ENCODE measurements around the gene SYNE2.

- TF ChIP-seq, protein P1, sequence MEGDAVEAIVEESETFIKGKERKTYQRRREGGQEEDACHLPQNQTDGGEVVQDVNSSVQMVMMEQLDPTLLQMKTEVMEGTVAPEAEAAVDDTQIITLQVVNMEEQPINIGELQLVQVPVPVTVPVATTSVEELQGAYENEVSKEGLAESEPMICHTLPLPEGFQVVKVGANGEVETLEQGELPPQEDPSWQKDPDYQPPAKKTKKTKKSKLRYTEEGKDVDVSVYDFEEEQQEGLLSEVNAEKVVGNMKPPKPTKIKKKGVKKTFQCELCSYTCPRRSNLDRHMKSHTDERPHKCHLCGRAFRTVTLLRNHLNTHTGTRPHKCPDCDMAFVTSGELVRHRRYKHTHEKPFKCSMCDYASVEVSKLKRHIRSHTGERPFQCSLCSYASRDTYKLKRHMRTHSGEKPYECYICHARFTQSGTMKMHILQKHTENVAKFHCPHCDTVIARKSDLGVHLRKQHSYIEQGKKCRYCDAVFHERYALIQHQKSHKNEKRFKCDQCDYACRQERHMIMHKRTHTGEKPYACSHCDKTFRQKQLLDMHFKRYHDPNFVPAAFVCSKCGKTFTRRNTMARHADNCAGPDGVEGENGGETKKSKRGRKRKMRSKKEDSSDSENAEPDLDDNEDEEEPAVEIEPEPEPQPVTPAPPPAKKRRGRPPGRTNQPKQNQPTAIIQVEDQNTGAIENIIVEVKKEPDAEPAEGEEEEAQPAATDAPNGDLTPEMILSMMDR (IDR thresholded peaks at IDR 0.05), result peak; percentile 37
- TF ChIP-seq EZH2 (IDR thresholded peaks at IDR 0.05), result no peak
- no peak for TF ChIP-seq EZH2phosphoT487 (IDR thresholded peaks at IDR 0.05)
These were observed at the start of gene SYNE2 for GRCh38 chr14:63852817-63853731.

All from neural progenitor cell (in vitro differentiated cells).